Lower lobe of right lung (tissue), 2 donors: ENCODE data around the gene CRLF1. TPM values are rescaled to one million over a fixed set of nuclear protein-coding genes. Genes with fewer than 3 reads are reported as not detected.

Experiments
- ATAC-seq, 2 donors: fragments of 200-7000 bp; cut with Tn5 transposase; one replicate each; pipeline ENCODE4 v1.9.1; 2020 to 2022; ENCODE audit warnings: mild to moderate bottlenecking in 2 of 2, moderate library complexity in 2 of 2
- DNase-seq: peaks from one replicate; pipeline ENCODE4 v3.0.0-alpha.2; 2020
- H3K27ac ChIP-seq: fragments of 200-600 bp; one replicate; pipeline ENCODE4 v1.8.0; 2022
- H3K27me3 ChIP-seq: fragments of 200-600 bp; one replicate; pipeline ENCODE4 v1.8.0; 2022; ENCODE audit warnings: low read depth
- H3K36me3 ChIP-seq: fragments of 200-600 bp; one replicate; pipeline ENCODE4 v1.8.0; 2022; ENCODE audit warnings: mild to moderate bottlenecking
- H3K4me1 ChIP-seq: fragments of 200-600 bp; one replicate; pipeline ENCODE4 v1.8.0; 2022
- H3K4me3 ChIP-seq: fragments of 200-600 bp; one replicate; pipeline ENCODE4 v1.8.0; 2022; ENCODE audit warnings: mild to moderate bottlenecking
- H3K9me3 ChIP-seq: fragments of 200-600 bp; one replicate; pipeline ENCODE4 v1.8.0; 2022
- intact Hi-C: fragments of 100-400 bp; cut with DNase I; formaldehyde crosslinking; loops from one replicate; pipeline ENCODE4 v1.11.0; 2022
- long read RNA-seq: library from polyadenylated mRNA; unstranded; transcript quantifications from one replicate; pipeline ENCODE4 v2.0.0, GENCODE V29; 2021
- total RNA-seq: library from RNA; stranded (reverse); fragmentation: NEBNext Ultra II Directional; extraction: Animal tissue kit (Norgen Biotek cat#: 25700); gene quantifications from one replicate; pipeline ENCODE4 v1.2.1, GENCODE V29; 2021
- TF ChIP-seq, protein P1 (sequence below): fragments of 200-600 bp; IDR thresholded peaks from one replicate; pipeline ENCODE4 v1.8.0; 2022; ENCODE audit warnings: antibody characterized with exemption, mild to moderate bottlenecking
- donor health status: DM: no; HTN: yes; CAD: no; lungs with severe emphysema.

The CRLF1 gene, protein sequence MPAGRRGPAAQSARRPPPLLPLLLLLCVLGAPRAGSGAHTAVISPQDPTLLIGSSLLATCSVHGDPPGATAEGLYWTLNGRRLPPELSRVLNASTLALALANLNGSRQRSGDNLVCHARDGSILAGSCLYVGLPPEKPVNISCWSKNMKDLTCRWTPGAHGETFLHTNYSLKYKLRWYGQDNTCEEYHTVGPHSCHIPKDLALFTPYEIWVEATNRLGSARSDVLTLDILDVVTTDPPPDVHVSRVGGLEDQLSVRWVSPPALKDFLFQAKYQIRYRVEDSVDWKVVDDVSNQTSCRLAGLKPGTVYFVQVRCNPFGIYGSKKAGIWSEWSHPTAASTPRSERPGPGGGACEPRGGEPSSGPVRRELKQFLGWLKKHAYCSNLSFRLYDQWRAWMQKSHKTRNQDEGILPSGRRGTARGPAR
- 19.9 TPM for total RNA-seq
- long read RNA-seq, transcript CRLF1-201 (9 exons, 1,792 nt): major isoform, 10 of 53 reads
- long read RNA-seq, partial matches to known transcripts: 9 of 53 reads
- long read RNA-seq, other reads (novel, unspliced or antisense): 34 of 53 reads

DNA sequence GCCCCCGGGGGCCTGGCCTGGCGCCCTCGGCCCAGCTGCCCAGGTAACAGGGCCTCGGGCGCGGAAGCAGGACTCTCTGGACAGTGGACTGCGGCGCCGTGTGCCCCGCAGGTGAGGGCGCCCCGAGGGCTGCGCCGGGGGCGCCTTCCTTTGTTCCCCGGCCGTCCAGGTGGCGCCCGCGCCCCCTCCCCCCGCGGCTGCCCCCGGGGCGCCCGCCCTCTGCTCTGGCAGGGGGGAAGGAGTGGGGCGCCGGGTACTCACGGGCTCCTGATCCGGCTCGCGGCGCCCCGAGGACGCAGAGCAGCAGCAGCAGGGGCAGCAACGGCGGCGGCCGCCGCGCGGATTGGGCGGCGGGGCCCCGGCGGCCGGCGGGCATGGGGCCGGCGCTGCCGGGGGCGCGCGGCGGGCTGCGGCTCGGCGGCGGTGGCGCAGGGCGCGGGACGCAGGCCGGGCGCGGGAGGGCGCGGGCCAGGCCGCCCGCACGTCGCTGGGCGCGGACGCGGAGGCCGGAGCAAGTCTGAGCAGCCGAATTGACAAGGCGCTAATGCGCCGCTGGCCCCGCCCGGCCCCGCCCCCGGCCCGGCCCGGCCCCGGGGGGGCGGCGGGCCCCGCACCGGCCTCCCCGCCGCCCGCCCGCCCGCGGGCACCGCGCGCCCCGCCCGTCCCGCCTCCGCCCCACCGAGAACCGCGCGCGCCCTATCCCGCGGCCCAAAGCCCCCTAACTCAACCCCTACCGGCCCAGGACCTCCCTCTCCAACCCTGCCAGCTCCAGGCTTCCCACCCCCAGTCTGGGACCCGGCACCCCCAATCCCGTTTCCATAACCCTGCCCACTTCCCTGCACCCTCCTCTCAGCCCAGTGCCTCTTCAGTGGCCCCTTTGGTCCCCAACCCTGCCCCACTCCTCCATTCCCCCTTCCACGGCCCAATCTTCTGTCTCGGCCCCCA is at the start of gene CRLF1:
CRLF1 (minus strand) TSS at position 519 of the 945 bp plus-strand sequence; CDS start at position 376, 143 bp downstream.
- Histone ChIP-seq H3K4me3 (peak within 1 kb of the TSS; percentile 33), H3K9me3 (no peaks in the 10 kb centered on the region), H3K27ac (no peak within 1 kb of the TSS), H3K36me3 (no peaks in the 10 kb centered on the region), H3K27me3 (peaks cover 88% of the 10 kb centered on the region), H3K4me1 (peaks cover 44% of the 10 kb centered on the region)
- intact Hi-C loops: no loop called here
- ATAC-seq (no peak), DNase-seq (no peak)
- TF ChIP-seq, protein P1, sequence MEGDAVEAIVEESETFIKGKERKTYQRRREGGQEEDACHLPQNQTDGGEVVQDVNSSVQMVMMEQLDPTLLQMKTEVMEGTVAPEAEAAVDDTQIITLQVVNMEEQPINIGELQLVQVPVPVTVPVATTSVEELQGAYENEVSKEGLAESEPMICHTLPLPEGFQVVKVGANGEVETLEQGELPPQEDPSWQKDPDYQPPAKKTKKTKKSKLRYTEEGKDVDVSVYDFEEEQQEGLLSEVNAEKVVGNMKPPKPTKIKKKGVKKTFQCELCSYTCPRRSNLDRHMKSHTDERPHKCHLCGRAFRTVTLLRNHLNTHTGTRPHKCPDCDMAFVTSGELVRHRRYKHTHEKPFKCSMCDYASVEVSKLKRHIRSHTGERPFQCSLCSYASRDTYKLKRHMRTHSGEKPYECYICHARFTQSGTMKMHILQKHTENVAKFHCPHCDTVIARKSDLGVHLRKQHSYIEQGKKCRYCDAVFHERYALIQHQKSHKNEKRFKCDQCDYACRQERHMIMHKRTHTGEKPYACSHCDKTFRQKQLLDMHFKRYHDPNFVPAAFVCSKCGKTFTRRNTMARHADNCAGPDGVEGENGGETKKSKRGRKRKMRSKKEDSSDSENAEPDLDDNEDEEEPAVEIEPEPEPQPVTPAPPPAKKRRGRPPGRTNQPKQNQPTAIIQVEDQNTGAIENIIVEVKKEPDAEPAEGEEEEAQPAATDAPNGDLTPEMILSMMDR: no peak

DNA sequence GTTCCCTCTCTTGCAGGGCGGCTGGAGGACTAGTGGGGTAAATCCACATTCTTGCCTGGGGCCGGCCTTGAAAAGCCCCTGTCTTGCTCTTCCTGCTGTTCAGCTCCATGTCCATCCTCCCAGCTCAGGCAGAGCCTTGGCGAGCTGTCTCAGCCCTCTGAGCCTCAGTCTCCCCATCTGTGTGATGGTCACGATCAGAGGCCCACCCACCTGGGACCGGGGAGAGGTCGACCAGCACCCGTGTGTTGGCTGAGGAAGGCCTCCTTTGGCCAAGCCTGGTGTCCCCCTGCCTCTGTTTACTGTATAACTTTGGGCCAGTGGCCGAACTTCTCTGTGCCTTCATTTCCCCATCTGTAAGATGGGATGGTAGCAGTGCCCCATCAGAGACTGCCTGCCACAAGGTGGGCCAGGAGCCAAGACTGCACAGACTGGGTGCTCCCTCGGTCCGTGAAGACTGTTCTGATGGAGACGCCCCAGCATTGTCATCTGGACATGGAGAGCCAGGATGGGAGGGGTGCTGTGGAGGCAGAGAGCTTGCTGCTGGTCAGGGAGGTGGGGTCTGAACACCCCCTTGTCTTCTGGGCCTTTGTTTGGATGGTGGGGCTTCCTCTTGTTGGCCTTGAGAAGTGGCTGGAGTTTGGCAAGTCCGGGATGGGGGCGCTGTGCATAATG is 48.7 kb upstream of the CRLF1 start:
- Histone ChIP-seq H3K4me3 (no peak overlapping the region), H3K9me3 (no peaks in the 10 kb centered on the region), H3K27ac (no peak overlapping the region), H3K4me1 (peaks cover 29% of the 10 kb centered on the region), H3K36me3 (no peaks in the 10 kb centered on the region), H3K27me3 (no peaks in the 10 kb centered on the region)
- intact Hi-C loops: no loop called here
- TF ChIP-seq, protein P1: no peak
- no peak for ATAC-seq
- DNase-seq: no peak

DNA sequence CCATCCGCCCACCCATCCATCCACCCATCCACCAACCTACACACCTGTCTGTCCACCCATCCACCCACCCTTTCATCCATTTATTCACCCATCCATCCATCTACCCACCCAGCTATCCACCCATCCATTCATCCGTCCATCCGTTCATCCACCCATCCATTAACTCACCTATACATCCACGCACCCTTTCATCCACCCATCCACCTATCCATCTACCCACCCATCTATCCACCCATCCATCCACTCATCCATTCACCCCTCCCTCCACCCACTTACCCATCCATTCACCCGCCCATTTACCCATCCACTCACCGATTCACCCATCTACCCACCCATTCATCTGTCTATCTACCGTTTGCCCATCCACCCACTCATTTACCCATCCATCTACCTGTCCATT is 47.9 kb upstream of the CRLF1 start:
- Histone ChIP-seq H3K27me3 (no peaks in the 10 kb centered on the region), H3K4me1 (peaks cover 29% of the 10 kb centered on the region), H3K36me3 (no peaks in the 10 kb centered on the region), H3K27ac (no peak overlapping the region), H3K4me3 (no peak overlapping the region), H3K9me3 (no peaks in the 10 kb centered on the region)
- DNase-seq: no peak
- ATAC-seq: no peak
- intact Hi-C loops: no loop called here
- TF ChIP-seq, protein P1: no peak

DNA sequence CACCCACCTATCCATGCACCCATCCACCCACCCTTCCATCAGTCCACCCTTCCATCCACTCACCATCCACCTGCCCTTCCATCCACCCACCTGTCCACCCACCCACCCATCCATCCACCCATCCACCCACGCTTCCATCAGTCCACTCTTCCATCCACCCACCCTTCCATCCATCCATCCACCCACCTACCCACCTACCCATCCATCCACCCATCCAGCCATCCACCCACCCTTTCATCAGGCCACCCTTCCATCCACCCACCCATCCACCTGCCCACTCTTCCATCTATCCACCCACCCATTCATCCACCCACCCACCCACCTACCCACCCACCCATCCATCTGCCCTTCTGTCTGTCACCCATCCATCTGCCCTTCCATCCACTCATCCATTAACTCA is 47.3 kb upstream of the CRLF1 start:
- TF ChIP-seq, protein P1: no peak
- H3K36me3 ChIP-seq: no peaks in the 10 kb centered on the region
- no peak overlapping the region for H3K27ac ChIP-seq
- peaks cover 32% of the 10 kb centered on the region for H3K4me1 ChIP-seq
- intact Hi-C loops: no loop called here
- no peak for DNase-seq
- H3K9me3 ChIP-seq: no peaks in the 10 kb centered on the region
- no peaks in the 10 kb centered on the region for H3K27me3 ChIP-seq
- no peak for ATAC-seq
- no peak overlapping the region for H3K4me3 ChIP-seq

DNA sequence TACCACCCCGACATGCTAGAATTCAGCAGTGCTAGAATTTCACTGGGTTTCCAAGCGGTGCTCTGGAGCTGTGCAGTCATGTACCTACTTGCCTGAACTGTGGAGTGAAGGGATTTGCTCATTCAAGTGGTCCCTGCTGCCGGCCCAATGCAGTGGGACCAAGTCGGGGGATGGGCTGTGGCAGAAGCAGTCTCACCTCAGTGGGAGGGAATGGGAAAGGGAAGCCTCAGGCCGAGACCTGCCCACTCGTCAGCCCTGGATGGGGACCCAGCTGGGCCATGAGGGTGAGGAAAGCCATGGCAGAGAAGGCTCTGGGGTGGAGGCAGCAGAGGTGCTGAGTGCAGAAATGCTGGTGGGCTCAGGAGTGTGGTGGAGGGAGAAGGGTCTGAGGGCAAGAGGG is 45.1 kb upstream of the CRLF1 start:
- no peak overlapping the region for H3K4me3 ChIP-seq
- H3K4me1 ChIP-seq: peaks cover 40% of the 10 kb centered on the region
- intact Hi-C loops: no loop called here
- no peaks in the 10 kb centered on the region for H3K9me3 ChIP-seq
- H3K27ac ChIP-seq: peak overlapping the region; percentile 80
- H3K36me3 ChIP-seq: no peaks in the 10 kb centered on the region
- ATAC-seq (no peak), DNase-seq (no peak)
- TF ChIP-seq, protein P1: no peak
- H3K27me3 ChIP-seq: no peaks in the 10 kb centered on the region
